Measurements from ENCODE around the gene NECAP2. TPM values are rescaled to one million over a fixed set of nuclear protein-coding genes. Genes with fewer than 3 reads are reported as not detected.
"Not testable (repeated sequence)": the region's sequence is repeated elsewhere in the genome, so short reads cannot be mapped to it uniquely, and the experiment has no call there.

NECAP2 gene
- polyA plus RNA-seq, 2 donors = 26.3 to 32.5 TPM

DNA sequence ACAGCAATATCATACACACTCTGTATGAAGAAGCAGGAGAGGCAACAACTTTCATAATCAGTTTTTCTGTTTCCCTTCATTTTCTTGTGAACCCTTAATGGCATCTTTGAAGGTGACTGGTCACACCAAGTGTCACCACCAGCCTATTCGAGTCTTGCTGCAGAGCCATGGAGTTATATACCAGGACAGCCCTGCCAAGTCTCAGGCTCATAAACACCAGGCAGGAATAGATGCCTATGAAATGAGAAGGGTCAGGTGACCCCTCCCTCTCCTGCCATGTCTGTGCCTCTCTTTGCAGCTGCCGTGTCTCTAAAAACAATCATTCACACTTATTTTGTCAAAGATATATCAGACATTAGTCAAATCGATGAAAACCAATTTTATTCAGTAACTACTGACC, 28.0 kb downstream of the NECAP2 start:
- no peak overlapping the region for H3K4me3 ChIP-seq (ENCODE audit: low read depth in 1 of 2, low read length in 2 of 2)
- WGBS, 2 donors = 78 to 89% methylated on average over 3 of the region's 3 CpGs

DNA sequence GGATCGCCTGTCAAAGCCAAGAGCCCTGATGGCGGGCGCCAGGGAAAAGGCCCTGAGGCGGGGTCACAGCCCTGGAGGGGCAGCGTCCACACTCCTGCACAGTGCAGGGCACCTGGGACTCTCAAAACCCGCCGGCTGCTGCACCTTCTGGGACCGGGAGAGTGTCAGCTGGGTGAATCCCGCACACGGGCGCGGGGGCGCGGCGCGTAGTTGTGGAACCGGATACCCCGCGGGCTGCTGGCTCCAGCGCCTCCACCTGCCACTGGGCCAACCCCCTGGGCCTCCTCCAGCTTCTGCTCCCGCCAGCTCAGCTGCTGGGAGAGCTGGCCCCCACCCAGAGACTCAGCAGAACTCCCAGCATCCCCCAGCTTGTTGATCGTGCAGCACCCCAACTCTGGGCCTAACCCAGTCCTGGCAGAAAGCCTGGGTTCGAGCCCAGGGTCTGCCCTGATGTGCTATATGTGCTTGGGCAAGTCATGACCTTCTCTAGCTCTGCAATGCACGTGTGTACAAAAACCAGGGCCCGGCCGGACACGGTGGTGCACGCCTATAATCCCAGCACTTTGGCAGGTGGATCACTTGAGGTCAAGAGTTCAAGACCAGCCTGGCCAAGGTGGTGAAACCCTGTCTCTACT, 33.8 kb downstream of the NECAP2 start:
- Histone ChIP-seq H3K36me3 (ENCODE audit: control insufficient read depth in 2 of 2, insufficient read depth in 2 of 2, low read length in 1 of 2) (peaks cover 0 to 23% of the 10 kb centered on the region in 2 donors), H3K27me3 (ENCODE audit: control insufficient read depth in 1 of 2, insufficient read depth in 2 of 2, low read length in 2 of 2) (no peaks in the 10 kb centered on the region), H3K27ac (ENCODE audit: low read depth in 2 of 2, low read length in 1 of 2) (no peak overlapping the region), H3K4me3 (ENCODE audit: low read depth in 1 of 2, low read length in 2 of 2) (no peak overlapping the region), H3K9me3 (ENCODE audit: control insufficient read depth in 2 of 2, insufficient read depth in 1 of 2, low read depth in 1 of 2, low read length in 1 of 2) (no peaks in the 10 kb centered on the region), H3K4me1 (ENCODE audit: control insufficient read depth in 2 of 2, insufficient read depth in 2 of 2, low read length in 1 of 2) (no peaks in the 10 kb centered on the region)
- 90% methylated on average over 28 of the region's 28 CpGs for WGBS, 2 donors

More for the DNA sequence above, 28.0 kb downstream of the NECAP2 start:
- H3K27ac ChIP-seq (ENCODE audit: low read depth in 2 of 2, low read length in 1 of 2) = no peak overlapping the region
- H3K27me3 ChIP-seq (ENCODE audit: control insufficient read depth in 1 of 2, insufficient read depth in 2 of 2, low read length in 2 of 2) = no peaks in the 10 kb centered on the region
- H3K36me3 ChIP-seq (ENCODE audit: control insufficient read depth in 2 of 2, insufficient read depth in 2 of 2, low read length in 1 of 2) = peaks cover 0 to 5% of the 10 kb centered on the region in 2 donors
- no peaks in the 10 kb centered on the region for H3K9me3 ChIP-seq (ENCODE audit: control insufficient read depth in 2 of 2, insufficient read depth in 1 of 2, low read depth in 1 of 2, low read length in 1 of 2)
- no peaks in the 10 kb centered on the region for H3K4me1 ChIP-seq (ENCODE audit: control insufficient read depth in 2 of 2, insufficient read depth in 2 of 2, low read length in 1 of 2)

DNA sequence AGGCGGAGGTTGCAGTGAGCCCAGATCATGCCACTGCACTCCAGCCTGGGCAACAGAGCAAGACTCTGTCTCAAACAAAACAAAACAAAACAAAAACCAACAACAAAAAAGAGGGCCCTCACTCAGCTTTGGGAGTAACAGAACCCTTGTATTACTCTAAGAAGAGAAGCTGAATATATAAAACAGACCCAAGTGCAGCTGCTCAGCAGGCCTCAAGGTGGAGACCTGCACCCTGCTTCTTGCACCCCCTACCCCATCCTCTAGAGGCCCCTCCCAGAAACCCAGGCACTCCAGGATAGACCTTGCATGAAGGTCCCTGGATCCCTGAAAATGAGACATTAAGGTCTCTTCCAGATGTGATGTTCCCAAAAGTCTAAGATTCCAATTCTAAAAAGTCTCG, 34.4 kb downstream of the NECAP2 start:
- H3K27me3 ChIP-seq (ENCODE audit: control insufficient read depth in 1 of 2, insufficient read depth in 2 of 2, low read length in 2 of 2); H3K9me3 ChIP-seq (ENCODE audit: control insufficient read depth in 2 of 2, insufficient read depth in 1 of 2, low read depth in 1 of 2, low read length in 1 of 2); H3K27ac ChIP-seq (ENCODE audit: low read depth in 2 of 2, low read length in 1 of 2); H3K4me1 ChIP-seq (ENCODE audit: control insufficient read depth in 2 of 2, insufficient read depth in 2 of 2, low read length in 1 of 2); H3K4me3 ChIP-seq (ENCODE audit: low read depth in 1 of 2, low read length in 2 of 2): not testable (repeated sequence)
- peaks cover 0 to 23% of the 10 kb centered on the region in 2 donors for H3K36me3 ChIP-seq (ENCODE audit: control insufficient read depth in 2 of 2, insufficient read depth in 2 of 2, low read length in 1 of 2)
- 99 to 100% methylated on average over 2 of the region's 2 CpGs for WGBS, 2 donors

DNA sequence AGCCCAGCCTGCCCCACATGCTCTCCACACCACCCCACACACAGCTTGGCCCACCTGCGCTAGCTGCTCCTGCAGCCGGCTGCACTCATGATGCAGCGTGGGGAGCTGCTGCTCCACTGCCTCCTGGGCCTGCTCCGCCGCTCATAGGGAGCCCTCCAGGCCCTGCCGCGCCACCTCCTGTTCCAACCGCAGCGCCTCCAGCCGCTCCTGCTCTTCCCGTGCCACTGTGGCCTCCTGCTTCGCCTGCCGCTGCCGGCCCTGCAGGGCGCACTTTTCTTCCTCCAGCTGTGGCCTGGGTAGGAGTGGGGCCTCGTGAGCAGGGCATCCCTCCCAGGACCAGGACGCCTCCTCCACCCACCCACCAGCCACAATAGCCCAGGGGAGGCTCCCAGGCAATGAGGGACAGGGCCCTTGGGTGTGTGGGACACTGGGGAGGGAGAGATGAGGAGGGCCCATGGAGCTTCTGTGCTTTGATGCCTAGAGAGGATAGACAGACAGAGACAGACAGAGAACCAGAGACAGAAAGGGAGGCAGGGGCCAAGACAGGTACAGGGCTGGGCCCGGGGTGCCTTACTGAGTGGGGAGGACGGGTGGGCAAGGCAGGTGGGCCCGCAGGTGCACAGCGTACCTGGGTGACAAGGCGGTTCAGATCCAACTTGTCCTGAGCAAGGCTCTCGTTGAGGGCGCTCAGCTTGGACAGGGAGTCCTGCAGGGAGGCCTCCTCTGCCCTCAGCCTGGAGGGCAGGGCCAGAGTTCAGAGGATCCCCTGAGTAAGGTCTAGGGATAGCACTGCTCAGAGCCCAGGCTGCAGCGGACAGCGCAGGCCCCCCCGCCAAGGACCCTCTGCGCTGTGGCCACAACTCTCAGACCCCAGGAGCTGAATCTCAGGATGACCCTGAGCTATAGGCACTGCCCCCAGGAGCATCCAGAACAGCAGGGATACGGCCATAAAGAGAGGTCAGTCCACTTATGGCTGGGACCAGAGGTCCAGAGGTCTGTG, 35.5 kb downstream of the NECAP2 start:
- H3K27ac ChIP-seq (ENCODE audit: low read depth in 2 of 2, low read length in 1 of 2); H3K4me1 ChIP-seq (ENCODE audit: control insufficient read depth in 2 of 2, insufficient read depth in 2 of 2, low read length in 1 of 2); H3K27me3 ChIP-seq (ENCODE audit: control insufficient read depth in 1 of 2, insufficient read depth in 2 of 2, low read length in 2 of 2); H3K9me3 ChIP-seq (ENCODE audit: control insufficient read depth in 2 of 2, insufficient read depth in 1 of 2, low read depth in 1 of 2, low read length in 1 of 2); H3K4me3 ChIP-seq (ENCODE audit: low read depth in 1 of 2, low read length in 2 of 2): not testable (repeated sequence)
- 90 to 93% methylated on average over 22 to 29 of the region's 29 CpGs for WGBS, 2 donors
- H3K36me3 ChIP-seq (ENCODE audit: control insufficient read depth in 2 of 2, insufficient read depth in 2 of 2, low read length in 1 of 2) = peaks cover 0 to 23% of the 10 kb centered on the region in 2 donors

DNA sequence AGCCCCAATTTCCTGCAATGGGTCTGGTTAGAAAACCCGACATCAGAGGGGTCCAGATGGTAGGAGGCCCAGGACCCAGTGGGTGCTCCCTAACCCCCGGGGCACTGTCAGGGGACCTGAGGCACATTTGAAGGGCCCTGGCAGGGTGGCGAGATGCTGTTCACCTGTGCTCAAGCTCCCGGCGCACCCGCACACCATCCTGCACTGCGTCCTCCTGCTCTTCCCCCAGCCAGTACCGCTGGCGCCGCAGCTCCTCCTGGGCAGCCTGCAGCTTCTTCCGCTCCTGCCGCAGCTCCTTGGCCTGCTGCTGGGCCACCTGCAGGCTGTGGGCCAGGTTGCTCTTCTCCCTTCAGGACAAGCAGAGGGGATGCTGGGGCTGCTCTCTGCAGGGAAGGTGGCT, 37.6 kb downstream of the NECAP2 start:
- no peaks in the 10 kb centered on the region for H3K27me3 ChIP-seq (ENCODE audit: control insufficient read depth in 1 of 2, insufficient read depth in 2 of 2, low read length in 2 of 2)
- H3K4me1 ChIP-seq (ENCODE audit: control insufficient read depth in 2 of 2, insufficient read depth in 2 of 2, low read length in 1 of 2) = no peaks in the 10 kb centered on the region
- peaks cover 0 to 23% of the 10 kb centered on the region in 2 donors for H3K36me3 ChIP-seq (ENCODE audit: control insufficient read depth in 2 of 2, insufficient read depth in 2 of 2, low read length in 1 of 2)
- no peak overlapping the region for H3K27ac ChIP-seq (ENCODE audit: low read depth in 2 of 2, low read length in 1 of 2)
- no peaks in the 10 kb centered on the region for H3K9me3 ChIP-seq (ENCODE audit: control insufficient read depth in 2 of 2, insufficient read depth in 1 of 2, low read depth in 1 of 2, low read length in 1 of 2)
- WGBS, 2 donors = 96% methylated on average over 10 to 12 of the region's 12 CpGs
- no peak overlapping the region for H3K4me3 ChIP-seq (ENCODE audit: low read depth in 1 of 2, low read length in 2 of 2)

DNA sequence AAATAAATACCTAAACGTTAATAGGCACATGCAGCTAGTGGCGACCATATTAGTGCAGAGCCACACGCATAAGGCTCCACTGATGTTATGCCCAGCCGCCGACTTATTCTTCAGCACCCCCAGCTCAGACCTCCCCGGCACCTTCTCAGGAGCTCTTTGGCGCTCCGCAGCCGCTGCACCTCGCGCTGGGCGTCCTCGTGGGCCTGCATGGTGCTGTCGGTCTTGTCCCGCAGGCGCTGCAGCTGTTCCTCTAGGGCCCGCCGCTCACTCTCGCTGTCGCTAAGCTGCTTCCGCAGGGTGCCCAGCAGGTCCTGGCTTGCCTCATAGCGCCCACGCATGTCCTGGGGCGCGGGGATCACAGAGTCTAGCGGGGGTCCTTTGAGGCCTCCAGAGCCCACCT, 42.6 kb downstream of the NECAP2 start:
- not testable (repeated sequence) for H3K9me3 ChIP-seq (ENCODE audit: control insufficient read depth in 2 of 2, insufficient read depth in 1 of 2, low read depth in 1 of 2, low read length in 1 of 2); H3K27me3 ChIP-seq (ENCODE audit: control insufficient read depth in 1 of 2, insufficient read depth in 2 of 2, low read length in 2 of 2); H3K4me3 ChIP-seq (ENCODE audit: low read depth in 1 of 2, low read length in 2 of 2); H3K27ac ChIP-seq (ENCODE audit: low read depth in 2 of 2, low read length in 1 of 2); H3K4me1 ChIP-seq (ENCODE audit: control insufficient read depth in 2 of 2, insufficient read depth in 2 of 2, low read length in 1 of 2)
- H3K36me3 ChIP-seq (ENCODE audit: control insufficient read depth in 2 of 2, insufficient read depth in 2 of 2, low read length in 1 of 2) = peaks cover 0 to 12% of the 10 kb centered on the region in 2 donors
- 98 to 99% methylated on average over 26 of the region's 26 CpGs for WGBS, 2 donors

DNA sequence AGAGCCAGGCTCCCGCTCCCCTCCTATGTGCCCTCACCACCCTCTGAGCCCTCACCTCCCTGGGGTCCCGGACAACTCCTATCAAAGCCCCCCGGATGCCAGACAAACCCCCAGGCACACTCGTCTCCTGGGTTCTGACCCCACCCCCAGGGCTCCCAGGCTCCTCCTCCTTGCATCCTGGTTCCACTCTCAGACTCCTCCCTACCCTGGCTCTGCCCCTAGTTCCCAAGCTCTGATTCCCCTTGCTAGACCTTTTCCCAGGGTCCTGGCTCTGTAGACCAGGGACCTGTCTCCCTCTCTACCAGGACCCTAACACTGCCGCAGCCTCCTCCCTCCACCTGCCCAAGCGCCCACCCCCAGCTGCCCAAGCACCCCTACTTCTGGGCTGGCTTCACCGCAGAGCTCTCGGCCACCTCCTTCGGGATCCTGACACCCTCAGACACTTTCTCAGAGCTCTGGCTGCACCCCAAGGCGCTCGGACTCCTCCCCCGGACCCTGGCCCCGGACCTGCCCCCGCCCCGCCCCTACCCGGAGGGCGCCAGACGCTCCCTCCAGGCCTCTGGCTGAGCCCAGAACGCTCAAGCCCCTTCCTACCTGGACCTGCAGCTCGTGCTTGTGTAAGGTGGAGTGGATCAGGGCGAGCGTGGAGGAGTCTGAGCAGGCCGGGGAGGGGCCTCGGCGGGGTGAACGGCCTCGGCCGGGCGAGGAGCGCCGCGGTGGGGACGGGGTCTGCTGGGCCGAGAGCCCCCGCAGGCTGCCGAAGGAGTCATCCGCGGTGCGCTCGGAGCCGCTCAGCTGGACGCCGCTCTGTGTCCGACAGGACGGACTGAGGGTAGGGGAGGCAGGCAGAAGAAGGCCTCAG, 43.3 kb downstream of the NECAP2 start:
- peaks cover 0 to 10% of the 10 kb centered on the region in 2 donors for H3K36me3 ChIP-seq (ENCODE audit: control insufficient read depth in 2 of 2, insufficient read depth in 2 of 2, low read length in 1 of 2)
- H3K4me3 ChIP-seq (ENCODE audit: low read depth in 1 of 2, low read length in 2 of 2); H3K27me3 ChIP-seq (ENCODE audit: control insufficient read depth in 1 of 2, insufficient read depth in 2 of 2, low read length in 2 of 2); H3K27ac ChIP-seq (ENCODE audit: low read depth in 2 of 2, low read length in 1 of 2); H3K4me1 ChIP-seq (ENCODE audit: control insufficient read depth in 2 of 2, insufficient read depth in 2 of 2, low read length in 1 of 2); H3K9me3 ChIP-seq (ENCODE audit: control insufficient read depth in 2 of 2, insufficient read depth in 1 of 2, low read depth in 1 of 2, low read length in 1 of 2): not testable (repeated sequence)
- 85 to 88% methylated on average over 33 to 45 of the region's 45 CpGs for WGBS, 2 donors

DNA sequence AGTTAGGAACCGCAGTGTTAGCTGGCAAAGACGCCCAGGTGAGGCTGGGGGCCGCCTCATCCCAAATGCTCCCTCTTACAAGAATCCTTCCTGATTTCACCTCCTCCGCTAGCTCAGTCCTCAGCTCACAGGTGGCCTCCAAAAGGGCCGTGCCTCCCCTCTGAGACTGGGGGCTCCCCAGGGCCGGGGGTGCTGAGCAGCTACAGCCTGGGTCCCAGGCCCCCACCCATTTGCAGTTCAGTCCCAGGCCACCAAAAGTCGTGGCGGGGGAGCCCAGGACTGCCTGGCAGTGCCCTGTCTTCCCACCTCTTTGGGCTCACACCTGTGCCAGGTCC, 43.9 kb downstream of the NECAP2 start:
- Histone ChIP-seq H3K36me3 (ENCODE audit: control insufficient read depth in 2 of 2, insufficient read depth in 2 of 2, low read length in 1 of 2) (peaks cover 0 to 11% of the 10 kb centered on the region in 2 donors), H3K4me3 (ENCODE audit: low read depth in 1 of 2, low read length in 2 of 2) (no peak overlapping the region)
- 95 to 96% methylated on average over 8 of the region's 8 CpGs for whole genome bisulfite sequencing, 2 donors

DNA sequence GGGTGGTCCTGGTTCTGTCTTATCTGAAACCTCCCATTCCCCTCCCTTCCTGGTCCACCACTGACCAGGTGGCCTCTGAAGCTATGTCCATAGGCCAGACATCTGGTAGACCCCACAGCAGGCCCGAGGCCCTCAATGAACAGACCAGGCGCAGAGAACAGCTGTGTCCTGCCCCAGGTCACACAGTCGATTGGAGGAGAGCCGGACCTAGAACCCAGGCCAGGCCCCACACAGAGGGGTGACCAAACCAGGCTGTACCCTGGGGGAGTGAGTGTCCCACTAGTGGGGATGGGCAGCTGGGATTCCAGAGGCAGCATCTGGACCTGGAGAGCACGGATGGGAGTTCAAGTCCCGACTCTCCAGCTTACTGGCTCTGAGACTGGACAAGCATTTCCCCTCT, 44.4 kb downstream of the NECAP2 start:
- Histone ChIP-seq H3K4me3 (ENCODE audit: low read depth in 1 of 2, low read length in 2 of 2) (no peak overlapping the region), H3K27me3 (ENCODE audit: control insufficient read depth in 1 of 2, insufficient read depth in 2 of 2, low read length in 2 of 2) (no peaks in the 10 kb centered on the region), H3K4me1 (ENCODE audit: control insufficient read depth in 2 of 2, insufficient read depth in 2 of 2, low read length in 1 of 2) (no peaks in the 10 kb centered on the region), H3K9me3 (ENCODE audit: control insufficient read depth in 2 of 2, insufficient read depth in 1 of 2, low read depth in 1 of 2, low read length in 1 of 2) (no peaks in the 10 kb centered on the region), H3K27ac (ENCODE audit: low read depth in 2 of 2, low read length in 1 of 2) (no peak overlapping the region), H3K36me3 (ENCODE audit: control insufficient read depth in 2 of 2, insufficient read depth in 2 of 2, low read length in 1 of 2) (peaks cover 0 to 14% of the 10 kb centered on the region in 2 donors)
- WGBS, 2 donors = 91 to 92% methylated on average over 6 of the region's 6 CpGs

More for the DNA sequence above, 43.9 kb downstream of the NECAP2 start:
- H3K27ac ChIP-seq (ENCODE audit: low read depth in 2 of 2, low read length in 1 of 2) = no peak overlapping the region
- no peaks in the 10 kb centered on the region for H3K27me3 ChIP-seq (ENCODE audit: control insufficient read depth in 1 of 2, insufficient read depth in 2 of 2, low read length in 2 of 2)
- no peaks in the 10 kb centered on the region for H3K9me3 ChIP-seq (ENCODE audit: control insufficient read depth in 2 of 2, insufficient read depth in 1 of 2, low read depth in 1 of 2, low read length in 1 of 2)
- no peaks in the 10 kb centered on the region for H3K4me1 ChIP-seq (ENCODE audit: control insufficient read depth in 2 of 2, insufficient read depth in 2 of 2, low read length in 1 of 2)
